Measurements from ENCODE around the gene TRIO.

The TRIO gene

GRCh38 chr5:14414007-14414406, 270.9 kb downstream of the TRIO start:
- DNase-seq (ENCODE audit: insufficient read length, low spot score) = no peak
- no peak for TF ChIP-seq CTCF (IDR thresholded peaks at IDR 0.05; ENCODE audit: insufficient read depth, missing control alignments)
- no peak for FAIRE-seq

GRCh38 chr5:14414656-14415023, 271.5 kb downstream of the TRIO start:
- FAIRE-seq = no peak
- TF ChIP-seq CTCF (IDR thresholded peaks at IDR 0.05; ENCODE audit: insufficient read depth, missing control alignments) = no peak
- no peak for DNase-seq (ENCODE audit: insufficient read length, low spot score)

GRCh38 chr5:14415024-14415697, 272.0 kb downstream of the TRIO start:
- no peak for DNase-seq (ENCODE audit: insufficient read length, low spot score)
- no peak for TF ChIP-seq CTCF (IDR thresholded peaks at IDR 0.05; ENCODE audit: insufficient read depth, missing control alignments)
- no peak for FAIRE-seq

- no peak for FAIRE-seq
- no peak for TF ChIP-seq CTCF (IDR thresholded peaks at IDR 0.05; ENCODE audit: insufficient read depth, missing control alignments)
- DNase-seq (ENCODE audit: insufficient read length, low spot score) = no peak
These were observed 272.5 kb downstream of the TRIO start for GRCh38 chr5:14415698-14416074.

GRCh38 chr5:14416621-14417275, 273.6 kb downstream of the TRIO start:
- FAIRE-seq (no peak), DNase-seq (ENCODE audit: insufficient read length, low spot score) (no peak)
- no peak for TF ChIP-seq CTCF (IDR thresholded peaks at IDR 0.05; ENCODE audit: insufficient read depth, missing control alignments)

GRCh38 chr5:14417276-14417730, 274.2 kb downstream of the TRIO start:
- TF ChIP-seq CTCF (IDR thresholded peaks at IDR 0.05; ENCODE audit: insufficient read depth, missing control alignments) = no peak
- no peak for FAIRE-seq
- no peak for DNase-seq (ENCODE audit: insufficient read length, low spot score)

Data from D721Med (cell line).